Lower leg skin (tissue), 4 donors: Measurements from ENCODE around the gene TNFAIP2. TPM values are rescaled to one million over a fixed set of nuclear protein-coding genes. Genes with fewer than 3 reads are reported as not detected.

Experiments used
- DNase-seq, 2 donors: peaks; one replicate each; pipeline ENCODE4 v3.0.0-alpha.2; 2019; ENCODE audit warnings: low spot score in 2 of 2
- H3K4me3 ChIP-seq: fragments of 200-600 bp; sonication (generic); 2 replicates; pipeline ENCODE4 v1.5.1; 2017; ENCODE audit warnings: mild to moderate bottlenecking, low read depth; ENCODE audit not compliant: poor library complexity, severe bottlenecking
- CTCF ChIP-seq, 3 donors: fragments of 450-650 bp; IDR thresholded peaks; one replicate each; pipeline ENCODE4 v1.5.1; 2016; ENCODE audit warnings: antibody characterized with exemption in 3 of 3, mild to moderate bottlenecking in 3 of 3, moderate library complexity in 2 of 3
- POLR2A ChIP-seq, 2 donors: fragments of 450-650 bp; IDR thresholded peaks; one replicate each; pipeline ENCODE4 v1.6.1; 2016 to 2017; ENCODE audit warnings: antibody characterized with exemption in 2 of 2, mild to moderate bottlenecking in 1 of 2, moderate library complexity in 1 of 2
- WGBS, 2 donors: methylation state at CpG; one replicate each; pipeline ENCODE4 v1.1.5; 2018; 5-methylcytosine and 5-hydroxymethylcytosine counted together
- intact Hi-C: fragments of 100-400 bp; cut with DNase I; formaldehyde crosslinking; loops from one replicate; pipeline ENCODE4 v1.15.0; 2023; ENCODE audit warnings: low total_unique reads
- total RNA-seq, 4 donors: library from RNA; depleted of rRNA; stranded (reverse); fragments of >200 nt; gene quantifications; one replicate each; pipeline ENCODE4 v1.1.0, GENCODE V29; 2016

The TNFAIP2 gene
- total RNA-seq, 4 donors from 2014 or later, result 8.2 to 33.6 (median 20.3) TPM

- DNase-seq, result no peak
- 89 to 92% methylated on average over 24 to 25 of the region's 25 CpGs for WGBS, 2 donors
- H3K4me3 ChIP-seq, result no peak overlapping the region
- intact Hi-C loops, result no loop called here
- no peak for TF ChIP-seq POLR2A (IDR thresholded peaks at IDR 0.05)
- no peak for TF ChIP-seq CTCF (IDR thresholded peaks at IDR 0.05)
These were observed 10.2 kb downstream of the TNFAIP2 start for GRCh38 chr14:103133210-103134140.

GRCh38 chr14:103134405-103134804, 11.1 kb downstream of the TNFAIP2 start:
- intact Hi-C loops, result no loop called here
- TF ChIP-seq CTCF (IDR thresholded peaks at IDR 0.05) (no peak), POLR2A (IDR thresholded peaks at IDR 0.05) (no peak)
- DNase-seq, result no peak

GRCh38 chr14:103134919-103135318, 11.7 kb downstream of the TNFAIP2 start:
- H3K4me3 ChIP-seq, result no peak overlapping the region
- TF ChIP-seq CTCF (IDR thresholded peaks at IDR 0.05), result no peak
- TF ChIP-seq POLR2A (IDR thresholded peaks at IDR 0.05), result no peak
- intact Hi-C loops, result no loop called here
- 91 to 97% methylated on average over 14 of the region's 14 CpGs for WGBS, 2 donors
- DNase-seq, result no peak

More at GRCh38 chr14:103134405-103134804, 11.1 kb downstream of the TNFAIP2 start:
- no peak overlapping the region for H3K4me3 ChIP-seq
- WGBS, 2 donors, result 41 to 67% methylated on average over 2 of the region's 2 CpGs

- no peak for DNase-seq
- TF ChIP-seq POLR2A (IDR thresholded peaks at IDR 0.05), result no peak
- TF ChIP-seq CTCF (IDR thresholded peaks at IDR 0.05), result no peak
- intact Hi-C loops, result no loop called here
- H3K4me3 ChIP-seq, result no peak overlapping the region
- 87 to 92% methylated on average over 24 to 26 of the region's 26 CpGs for WGBS, 2 donors
These were observed 12.3 kb downstream of the TNFAIP2 start for GRCh38 chr14:103135333-103136260.

- DNase-seq, result no peak
- no peak overlapping the region for H3K4me3 ChIP-seq
- 59 to 71% methylated on average over 20 of the region's 20 CpGs for WGBS, 2 donors
- intact Hi-C loops, result no loop called here
- TF ChIP-seq CTCF (IDR thresholded peaks at IDR 0.05) (no peak), POLR2A (IDR thresholded peaks at IDR 0.05) (no peak)
These were observed 13.4 kb downstream of the TNFAIP2 start for GRCh38 chr14:103136388-103137271.
